ENCODE results near the gene PHEX.

- no peak for TF ChIP-seq POLR2A (IDR thresholded peaks at IDR 0.05; ENCODE audit: borderline replicate concordance, extremely low read depth, insufficient read depth, insufficient read length)
- no peak for TF ChIP-seq SRF (IDR thresholded peaks at IDR 0.05; ENCODE audit: low read depth)
- TF ChIP-seq CTCF (IDR thresholded peaks at IDR 0.05 in 2 of 3, conservative IDR thresholded peaks at IDR 0.05 in 1 of 3; ENCODE audit: borderline replicate concordance in 1 of 3, insufficient read depth in 1 of 3, low read depth in 2 of 3, low read length in 2 of 3), result no peak
- TF ChIP-seq EZH2 (IDR thresholded peaks at IDR 0.05), result no peak
- TF ChIP-seq REST (IDR thresholded peaks at IDR 0.05; ENCODE audit: low read depth), result no peak
- TF ChIP-seq TCF7L2 (IDR thresholded peaks at IDR 0.05; ENCODE audit: borderline replicate concordance, extremely low read depth, insufficient read depth, insufficient read length), result no peak
These were observed 1.7 kb downstream of the PHEX start for GRCh38 chrX:22033818-22034217.

Measured in HCT116 (cell line).